Stomach (tissue), 9 donors: Measurements from ENCODE around the gene MRPL40. TPM values are rescaled to one million over a fixed set of nuclear protein-coding genes. Genes with fewer than 3 reads are reported as not detected.

Experiments used
- DNase-seq, 2 donors: peaks; one replicate each; pipeline versions ENCODE4 v3.0.0 to v3.0.0-alpha.2; 2013 to 2019
- H3K27ac ChIP-seq, 5 donors: fragments of 200-600 bp in 4 of 5; sonication (generic) in 4 of 5; one replicate each; pipeline ENCODE4 v1.5.1; 2013 to 2019; ENCODE audit warnings: mild to moderate bottlenecking in 1 of 5, moderate library complexity in 1 of 5
- H3K27me3 ChIP-seq, 3 donors: fragments of 200-600 bp; sonication (generic); one replicate each; pipeline ENCODE4 v1.5.1; 2017 to 2019; ENCODE audit warnings: mixed run types in 1 of 3
- H3K36me3 ChIP-seq, 4 donors: fragments of 200-600 bp; sonication (generic); 1 replicate in 3 of 4; 2 replicates in 1 of 4; pipeline ENCODE4 v1.5.1; 2016 to 2019
- H3K4me1 ChIP-seq, 4 donors: fragments of 200-600 bp; sonication (generic); one replicate each; pipeline ENCODE4 v1.5.1; 2016 to 2019
- H3K4me3 ChIP-seq, 4 donors: fragments of 200-600 bp; sonication (generic) in 3 of 4; one replicate each; pipeline ENCODE4 v1.5.1; 2016 to 2019; ENCODE audit warnings: mild to moderate bottlenecking in 1 of 4
- H3K9me3 ChIP-seq, 4 donors: fragments of 200-600 bp; sonication (generic); one replicate each; pipeline ENCODE4 v1.5.1; 2016 to 2019
- EP300 ChIP-seq: sonication (generic); formaldehyde crosslinking; IDR thresholded peaks from one replicate; pipeline ENCODE4 v1.6.1; 2017; ENCODE audit warnings: antibody characterized with exemption
- POLR2A ChIP-seq, 4 donors: fragments of 450-650 bp; IDR thresholded peaks; one replicate each; pipeline ENCODE4 v1.6.1; 2016; ENCODE audit warnings: antibody characterized with exemption in 4 of 4, control low read depth in 2 of 4, mild to moderate bottlenecking in 1 of 4, moderate library complexity in 1 of 4
- POLR2AphosphoS5 ChIP-seq, 3 donors: sonication (generic); formaldehyde crosslinking; IDR thresholded peaks; one replicate each; pipeline ENCODE4 v1.6.1; 2016; ENCODE audit warnings: antibody characterized with exemption in 3 of 3
- WGBS, 5 donors: extraction: QIAGEN DNeasy Blood & Tissue Kit in 3 of 5; methylation state at CpG; one replicate each; pipeline versions ENCODE4 v1.1.5 to v1.1.7; 2013 to 2018; 5-methylcytosine and 5-hydroxymethylcytosine counted together
- intact Hi-C: fragments of 100-400 bp; cut with DNase I; formaldehyde crosslinking; loops from one replicate; pipeline ENCODE4 v1.15.1; 2023; ENCODE audit warnings: low total_unique reads
- polyA plus RNA-seq, 3 donors: library from polyadenylated mRNA; stranded (reverse); fragments of 200-250 nt; gene quantifications; one replicate each; pipeline ENCODE4 v1.2.3, GENCODE V29; 2013
- total RNA-seq, 5 donors: library from RNA; depleted of rRNA; stranded (reverse); fragments of >200 nt; gene quantifications; one replicate each; pipeline versions ENCODE4 v1.1.0 to v1.2.3, GENCODE V29; 2014 to 2016
- TF ChIP-seq, protein P1 (sequence below), 7 experiments: fragments of 450-650 bp in 4 of 7; fragments of 200-600 bp in 3 of 7; sonication (generic) in 3 of 7; IDR thresholded peaks; one replicate each; pipeline ENCODE4 v1.5.1; 2016 to 2019; ENCODE audit warnings: antibody characterized with exemption in 7 of 7, control low read depth in 2 of 7, mild to moderate bottlenecking in 1 of 7
- donor health status: healthy with polysubstance abuse.
- donor health status: Bipolar disorder and iron deficiency.
- donor health status: healthy.

Gene MRPL40
- total and polyA plus RNA-seq, 8 donors = 2.3 to 61.1 (median 23.3) TPM

- Histone ChIP-seq H3K4me1 (peaks cover 23 to 62% (median 44%) of the 10 kb centered on the region in 4 donors), H3K36me3 (peaks cover 9 to 11% (median 10%) of the 10 kb centered on the region in 4 donors), H3K4me3 (peak overlapping the region; percentile 86 to 98 (median 94)), H3K9me3 (no peaks in the 10 kb centered on the region), H3K27ac (peak overlapping the region; percentile 81 to 98 (median 94)), H3K27me3 (no peaks in the 10 kb centered on the region)
- 6 to 14% (median 8%) methylated on average over 12 of the region's 12 CpGs for WGBS, 5 donors
- TF ChIP-seq EP300 = no peak
- TF ChIP-seq, protein P1, sequence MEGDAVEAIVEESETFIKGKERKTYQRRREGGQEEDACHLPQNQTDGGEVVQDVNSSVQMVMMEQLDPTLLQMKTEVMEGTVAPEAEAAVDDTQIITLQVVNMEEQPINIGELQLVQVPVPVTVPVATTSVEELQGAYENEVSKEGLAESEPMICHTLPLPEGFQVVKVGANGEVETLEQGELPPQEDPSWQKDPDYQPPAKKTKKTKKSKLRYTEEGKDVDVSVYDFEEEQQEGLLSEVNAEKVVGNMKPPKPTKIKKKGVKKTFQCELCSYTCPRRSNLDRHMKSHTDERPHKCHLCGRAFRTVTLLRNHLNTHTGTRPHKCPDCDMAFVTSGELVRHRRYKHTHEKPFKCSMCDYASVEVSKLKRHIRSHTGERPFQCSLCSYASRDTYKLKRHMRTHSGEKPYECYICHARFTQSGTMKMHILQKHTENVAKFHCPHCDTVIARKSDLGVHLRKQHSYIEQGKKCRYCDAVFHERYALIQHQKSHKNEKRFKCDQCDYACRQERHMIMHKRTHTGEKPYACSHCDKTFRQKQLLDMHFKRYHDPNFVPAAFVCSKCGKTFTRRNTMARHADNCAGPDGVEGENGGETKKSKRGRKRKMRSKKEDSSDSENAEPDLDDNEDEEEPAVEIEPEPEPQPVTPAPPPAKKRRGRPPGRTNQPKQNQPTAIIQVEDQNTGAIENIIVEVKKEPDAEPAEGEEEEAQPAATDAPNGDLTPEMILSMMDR (IDR thresholded peaks at IDR 0.05) = no peak
- no peak for TF ChIP-seq POLR2AphosphoS5 (IDR thresholded peaks at IDR 0.05)
- no peak for TF ChIP-seq POLR2A (IDR thresholded peaks at IDR 0.05)
- DNase-seq = peak; percentile 40 to 78
- intact Hi-C loops = loop anchor here (5.0 kb wide), 1 partner anchor 47 kb away; the partner anchor contains the start of genes CDC45 and UFD1
These were observed 2.1 kb upstream of the MRPL40 start for GRCh38 chr22:19429950-19430889.

DNA sequence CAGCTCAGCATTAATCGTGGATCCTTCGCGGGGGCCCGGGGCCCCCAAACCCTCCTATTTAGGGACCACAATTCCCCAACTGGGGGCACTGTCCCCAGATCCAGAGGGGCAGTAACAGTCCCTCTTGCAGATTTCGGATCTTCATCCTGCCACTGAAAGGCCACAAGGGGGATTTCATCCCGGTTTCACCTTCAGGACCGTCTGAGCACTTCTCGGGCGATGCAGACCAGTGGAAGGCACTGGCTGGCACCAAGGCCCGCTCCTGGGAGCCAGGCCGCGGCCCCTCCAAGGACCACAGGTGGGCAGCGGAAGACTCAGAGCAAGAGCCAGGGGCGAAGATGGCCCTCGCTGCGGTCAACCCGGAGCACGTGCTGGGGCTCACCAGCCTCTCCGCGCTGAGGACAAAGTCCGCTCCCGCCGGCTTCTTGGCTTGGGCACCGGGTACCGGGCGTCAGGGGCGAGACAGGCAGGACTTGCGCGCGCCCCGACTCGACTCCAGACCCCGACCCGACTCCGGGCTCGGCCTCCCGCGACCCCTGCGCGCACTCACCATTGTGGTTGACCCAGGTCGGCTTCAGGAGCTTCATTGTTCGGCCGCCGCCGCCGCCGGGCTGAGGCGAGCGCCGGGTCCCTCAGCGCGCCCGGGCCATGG is 1.3 kb upstream of the MRPL40 start:
- peaks cover 23 to 60% (median 40%) of the 10 kb centered on the region in 4 donors for H3K4me1 ChIP-seq
- WGBS, 5 donors = 0 to 1% (median 1%) methylated on average over 5 to 53 of the region's 53 CpGs
- H3K36me3 ChIP-seq = peaks cover 15 to 19% (median 18%) of the 10 kb centered on the region in 4 donors
- peak overlapping the region; percentile 86 to 98 (median 94) for H3K4me3 ChIP-seq
- intact Hi-C loops = loop anchor here (5.0 kb wide), 1 partner anchor 46 kb away; the partner anchor contains the start of genes CDC45 and UFD1
- no peaks in the 10 kb centered on the region for H3K27me3 ChIP-seq
- no peak for TF ChIP-seq POLR2A (IDR thresholded peaks at IDR 0.05)
- peak; percentile 65 to 78 for DNase-seq
- peak overlapping the region; percentile 81 to 98 (median 94) for H3K27ac ChIP-seq
- H3K9me3 ChIP-seq = no peaks in the 10 kb centered on the region

DNA sequence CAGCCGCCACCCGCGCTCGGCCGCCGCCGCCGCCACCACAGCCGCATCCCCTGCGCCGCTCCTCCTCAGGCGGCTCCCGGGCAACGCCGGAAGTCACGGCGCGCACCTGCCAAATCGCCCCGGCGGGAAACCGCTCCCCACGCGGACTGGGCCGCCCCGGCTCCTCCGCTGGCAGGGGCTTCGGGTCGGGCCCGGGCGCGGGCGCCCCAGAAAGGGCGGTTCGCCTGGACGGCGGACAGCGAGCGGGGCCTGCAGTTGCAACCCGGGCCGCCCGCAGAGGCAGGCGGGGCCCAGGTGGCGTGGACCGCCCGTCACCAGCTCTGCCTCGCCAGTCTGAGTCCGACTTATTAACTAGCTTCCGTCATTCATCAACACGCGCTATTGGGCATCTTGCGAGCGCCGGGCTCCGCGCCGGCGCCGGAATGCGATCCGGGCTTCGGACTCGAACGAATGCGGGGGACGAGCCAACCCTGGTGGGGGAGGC is 654 bp upstream of the MRPL40 start, which contains the start of gene HIRA:
TSS of gene HIRA (minus strand) at position 85 of the 484 bp plus-strand sequence. CDS start 257 bp downstream, outside the sequence.
- Histone ChIP-seq H3K36me3 (peaks cover 17 to 26% (median 25%) of the 10 kb centered on the region in 4 donors), H3K4me3 (peak within 1 kb of the TSS; percentile 86 to 98 (median 94)), H3K4me1 (peaks cover 23 to 58% (median 38%) of the 10 kb centered on the region in 4 donors), H3K27me3 (no peaks in the 10 kb centered on the region), H3K27ac (peak within 1 kb of the TSS; percentile 93 to 99 (median 96)), H3K9me3 (no peaks in the 10 kb centered on the region)
- TF ChIP-seq POLR2AphosphoS5 (IDR thresholded peaks at IDR 0.05) = peak; percentile 26 to 84 (median 50)
- no peak for TF ChIP-seq EP300
- WGBS, 5 donors = 0% methylated on average over 2 to 66 of the region's 66 CpGs
- peak; percentile 84 to 93 for DNase-seq
- intact Hi-C loops = loop anchor here (5.0 kb wide), 1 partner anchor 46 kb away; the partner anchor contains the start of genes CDC45 and UFD1

- WGBS, 5 donors = 91 to 96% (median 92%) methylated on average over 7 of the region's 7 CpGs
- intact Hi-C loops = loop anchor here (5.0 kb wide), 1 partner anchor 43 kb away; the partner anchor contains the start of genes CDC45 and UFD1
These were observed 2.1 kb downstream of the MRPL40 start for GRCh38 chr22:19434401-19434800.

More at GRCh38 chr22:19434401-19434800, 2.1 kb downstream of the MRPL40 start:
- TF ChIP-seq, protein P1 (IDR thresholded peaks at IDR 0.05) = no peak
- TF ChIP-seq POLR2A (IDR thresholded peaks at IDR 0.05) (no peak), POLR2AphosphoS5 (IDR thresholded peaks at IDR 0.05) (no peak), EP300 (no peak)
- Histone ChIP-seq H3K36me3 (peaks cover 17 to 45% (median 34%) of the 10 kb centered on the region in 4 donors), H3K4me1 (peaks cover 22 to 41% (median 26%) of the 10 kb centered on the region in 4 donors), H3K9me3 (no peaks in the 10 kb centered on the region), H3K4me3 (no peak overlapping the region), H3K27me3 (no peaks in the 10 kb centered on the region), H3K27ac (no peak overlapping the region)
- no peak for DNase-seq
